HepG2 (cell line): ENCODE results near the gene FYTTD1.

ENCODE experiments used
- NR1H2 ChIP-seq: sonication (generic); formaldehyde crosslinking; IDR thresholded peaks from 2 replicates; pipeline ENCODE4 v1.8.1; 2022; ENCODE audit warnings: low read depth, missing genetic modification reagents, borderline replicate concordance
- RAD51 ChIP-seq: fragments of 450-650 bp; IDR thresholded peaks from 2 replicates; pipeline ENCODE4 v1.6.1; 2016; ENCODE audit warnings: borderline replicate concordance
- SMAD1 ChIP-seq: sonication (generic); formaldehyde crosslinking; IDR thresholded peaks from 2 replicates; pipeline ENCODE4 v1.4.0; 2020; ENCODE audit warnings: missing genetic modification reagents, low read depth, mild to moderate bottlenecking, borderline replicate concordance
- SPEN ChIP-seq: sonication (generic); formaldehyde crosslinking; IDR thresholded peaks from 2 replicates; pipeline ENCODE4 v1.5.1; 2020; ENCODE audit warnings: low read depth, mild to moderate bottlenecking, missing genetic modification reagents
- TAF1 ChIP-seq: sonication (generic); formaldehyde crosslinking; IDR thresholded peaks from 2 replicates; pipeline ENCODE4 v1.4.0; 2020; ENCODE audit warnings: missing genetic modification reagents
- ZBTB8A ChIP-seq: sonication (generic); formaldehyde crosslinking; IDR thresholded peaks from 2 replicates; pipeline ENCODE4 v1.4.0; 2020; ENCODE audit warnings: mild to moderate bottlenecking, low read depth, missing genetic modification reagents, borderline replicate concordance
- ZNF468 ChIP-seq: sonication (generic); formaldehyde crosslinking; IDR thresholded peaks from 2 replicates; pipeline ENCODE4 v1.8.0; 2022; ENCODE audit warnings: mild to moderate bottlenecking, moderate library complexity, missing genetic modification reagents

DNA sequence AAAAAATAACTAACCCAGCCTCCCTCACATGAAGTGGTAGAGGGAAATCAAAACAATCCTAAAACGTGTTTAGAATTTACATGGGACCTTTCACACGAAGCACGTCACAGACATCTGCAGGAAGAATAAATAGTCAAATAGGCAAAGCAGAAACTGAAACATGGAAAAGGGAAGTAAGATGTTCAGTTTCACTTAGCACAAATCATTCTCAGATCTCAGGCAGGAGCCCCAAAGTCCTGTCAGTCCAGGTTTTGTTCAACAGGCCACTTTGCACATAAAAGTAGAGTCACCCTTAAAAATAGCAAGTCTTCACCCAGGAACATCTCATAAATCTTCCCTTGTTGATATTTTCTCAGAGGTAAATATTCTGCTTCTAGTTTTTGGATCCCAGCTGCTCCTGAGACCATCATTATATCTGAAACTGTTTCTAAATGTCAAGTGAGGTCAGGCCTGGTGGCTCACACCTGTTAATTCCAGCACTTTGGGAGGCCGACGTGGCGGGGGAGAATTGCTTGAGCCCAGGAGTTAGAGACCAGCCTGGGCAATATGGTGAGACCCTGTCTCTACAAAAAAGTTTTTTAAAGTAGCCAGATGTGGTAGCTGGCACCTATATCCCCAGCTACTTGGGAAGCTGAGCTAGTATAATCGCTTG, 14.9 kb upstream of the FYTTD1 start:
- TF ChIP-seq SPEN (no peak), TAF1 (CRISPR knock-in tag) (no peak), RAD51 (no peak), NR1H2 (CRISPR knock-in tag) (no peak), SMAD1 (CRISPR knock-in tag) (no peak), ZNF468 (no peak), ZBTB8A (no peak)
